ENCODE data around the gene BLM. TPM values are rescaled to one million over a fixed set of nuclear protein-coding genes. Genes with fewer than 3 reads are reported as not detected.

BLM gene
- total RNA-seq, 1 experiment from 2014 or later = 41.3 TPM

- no peak overlapping the region for H3K4me3 Mint-ChIP-seq
- Histone ChIP-seq H3K79me2 (ENCODE audit: insufficient read depth, low read length) (no peaks in the 10 kb centered on the region), H4K20me1 (ENCODE audit: control insufficient read depth, insufficient read depth, insufficient read length) (no peaks in the 10 kb centered on the region), H3K4ac (ENCODE audit: low read depth, low read length) (no peak overlapping the region), H2BK12ac (ENCODE audit: insufficient read length, low read depth, low read length) (no peak overlapping the region), H3K56ac (ENCODE audit: insufficient read length, low read depth, low read length) (no peak overlapping the region), H3K9me3 (ENCODE audit: control insufficient read depth, low read depth, low read length) (no peaks in the 10 kb centered on the region), H2BK120ac (ENCODE audit: low read depth, low read length, poor library complexity, severe bottlenecking) (no peak overlapping the region), H3K4me1 (ENCODE audit: insufficient read depth, low read length) (no peaks in the 10 kb centered on the region; the same call in 1 of the 2 replicates), H3K9ac (ENCODE audit: extremely low read depth, insufficient read length, low read length) (no peak overlapping the region), H2AK5ac (ENCODE audit: insufficient read length, low read length) (no peak overlapping the region), H2BK20ac (ENCODE audit: low read depth, low read length, poor library complexity, severe bottlenecking) (no peak overlapping the region), H3K27ac (ENCODE audit: insufficient read length, low read depth, low read length) (no peak overlapping the region), H2BK15ac (ENCODE audit: low read depth, low read length) (no peak overlapping the region), H2AFZ (ENCODE audit: low read length) (no peak overlapping the region), H2BK5ac (ENCODE audit: insufficient read length, low read length) (no peak overlapping the region), H4K8ac (replicated peaks; ENCODE audit: insufficient read length, low read depth, low read length) (no peak overlapping the region), H3K14ac (ENCODE audit: insufficient read depth, low read length) (no peak overlapping the region; the same call in 1 of the 2 replicates), H3K27me3 (ENCODE audit: insufficient read depth, low read length) (no peaks in the 10 kb centered on the region), H3K23ac (ENCODE audit: insufficient read length, low read depth, low read length) (no peak overlapping the region), H3K23me2 (ENCODE audit: insufficient read length, low read depth, low read length, poor library complexity, severe bottlenecking) (no peaks in the 10 kb centered on the region), H3K18ac (ENCODE audit: insufficient read length, low read depth, low read length) (no peak overlapping the region), H3K79me1 (ENCODE audit: insufficient read depth, low read depth, low read length, poor library complexity, severe bottlenecking) (no peaks in the 10 kb centered on the region), H3K4me2 (ENCODE audit: insufficient read depth, insufficient read length, low read length) (no peak overlapping the region), H4K5ac (ENCODE audit: insufficient read length, low read depth, low read length) (no peak overlapping the region), H4K91ac (ENCODE audit: insufficient read length, low read depth, low read length) (no peak overlapping the region), H3T11ph (ENCODE audit: low read length) (no peak overlapping the region)
- no peaks in the 10 kb centered on the region for H3K9me3 Mint-ChIP-seq
- H3K4me1 Mint-ChIP-seq = peaks cover 8 to 15% of the 10 kb centered on the region in 2 experiments
- peak overlapping the region in 1 of 3 experiments; percentile 69; a peak in 1 of 7 replicates for H3K27ac Mint-ChIP-seq
- no peak for DNase-seq
- TF ChIP-seq, protein P1, sequence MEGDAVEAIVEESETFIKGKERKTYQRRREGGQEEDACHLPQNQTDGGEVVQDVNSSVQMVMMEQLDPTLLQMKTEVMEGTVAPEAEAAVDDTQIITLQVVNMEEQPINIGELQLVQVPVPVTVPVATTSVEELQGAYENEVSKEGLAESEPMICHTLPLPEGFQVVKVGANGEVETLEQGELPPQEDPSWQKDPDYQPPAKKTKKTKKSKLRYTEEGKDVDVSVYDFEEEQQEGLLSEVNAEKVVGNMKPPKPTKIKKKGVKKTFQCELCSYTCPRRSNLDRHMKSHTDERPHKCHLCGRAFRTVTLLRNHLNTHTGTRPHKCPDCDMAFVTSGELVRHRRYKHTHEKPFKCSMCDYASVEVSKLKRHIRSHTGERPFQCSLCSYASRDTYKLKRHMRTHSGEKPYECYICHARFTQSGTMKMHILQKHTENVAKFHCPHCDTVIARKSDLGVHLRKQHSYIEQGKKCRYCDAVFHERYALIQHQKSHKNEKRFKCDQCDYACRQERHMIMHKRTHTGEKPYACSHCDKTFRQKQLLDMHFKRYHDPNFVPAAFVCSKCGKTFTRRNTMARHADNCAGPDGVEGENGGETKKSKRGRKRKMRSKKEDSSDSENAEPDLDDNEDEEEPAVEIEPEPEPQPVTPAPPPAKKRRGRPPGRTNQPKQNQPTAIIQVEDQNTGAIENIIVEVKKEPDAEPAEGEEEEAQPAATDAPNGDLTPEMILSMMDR (conservative IDR thresholded peaks at IDR 0.05) = no peak
- no peaks in the 10 kb centered on the region for H3K27me3 Mint-ChIP-seq (ENCODE audit: low read depth)
- H3K36me3 Mint-ChIP-seq (ENCODE audit: insufficient read depth in 1 of 3, low read depth in 3 of 3) = peaks cover 9 to 69% (median 60%) of the 10 kb centered on the region in 3 experiments; a peak in 6 of 7 replicates
- WGBS (ENCODE audit: extremely low coverage, insufficient read length, low lambda C conversion rate) = no CpG with 5 or more reads among the region's 8 CpGs
Measured at GRCh38 chr15:90808517-90809235, 91.5 kb downstream of the BLM start.

Measured in H9 (cell line).